ENCODE measurements around the gene ATP6V0C. TPM values are rescaled to one million over a fixed set of nuclear protein-coding genes. Genes with fewer than 3 reads are reported as not detected.

Gene ATP6V0C
- total and polyA plus RNA-seq, 2 of the 13 experiments (the other 11 are each of a cell fraction or from before 2014, with no cell fraction given) = 10.4 to 20.1 TPM

GRCh38 chr16:2520784-2521531 is 7.2 kb downstream of the ATP6V0C start (continued):
- TF ChIP-seq PAXIP1 (CRISPR knock-in tag; conservative IDR thresholded peaks at IDR 0.05) (peak; percentile 60), PHF20 (CRISPR knock-in tag; IDR thresholded peaks at IDR 0.05) (0 out of 2 replicates have a peak, but pooled peaks have one; percentile 22), ZNF883 (CRISPR knock-in tag; IDR thresholded peaks at IDR 0.05; ENCODE audit: not compliant biosample characterization) (no peak), ELF3 (CRISPR knock-in tag; IDR thresholded peaks at IDR 0.05) (0 out of 2 replicates have a peak, but pooled peaks have one; percentile 9), ZNF770 (CRISPR knock-in tag; IDR thresholded peaks at IDR 0.05) (0 out of 2 replicates have a peak, but pooled peaks have one; percentile 21), IKZF5 (CRISPR knock-in tag; IDR thresholded peaks at IDR 0.05) (no peak), ZFX (CRISPR knock-in tag; IDR thresholded peaks at IDR 0.05; ENCODE audit: low read depth) (peak; percentile 71), ZNF205 (CRISPR knock-in tag; IDR thresholded peaks at IDR 0.05) (peak; percentile 96), MLX (CRISPR knock-in tag; IDR thresholded peaks at IDR 0.05) (0 out of 2 replicates have a peak, but pooled peaks have one; percentile 10), SAFB2 (CRISPR knock-in tag; IDR thresholded peaks at IDR 0.05; ENCODE audit: borderline replicate concordance, low read depth) (0 out of 2 replicates have a peak, but pooled peaks have one; percentile 7), ZNF350 (CRISPR knock-in tag; IDR thresholded peaks at IDR 0.05; ENCODE audit: borderline replicate concordance, low read depth) (0 out of 2 replicates have a peak, but pooled peaks have one; percentile 47), FIP1L1 (IDR thresholded peaks at IDR 0.05; ENCODE audit: borderline replicate concordance, insufficient read depth, low read depth, low read length) (no peak), POLR2AphosphoS5 (IDR thresholded peaks at IDR 0.05; ENCODE audit: low read depth, low read length) (peak; percentile 31), MXD3 (CRISPR knock-in tag; IDR thresholded peaks at IDR 0.05) (0 out of 2 replicates have a peak, but pooled peaks have one; percentile 5), HMGXB4 (CRISPR knock-in tag; IDR thresholded peaks at IDR 0.05; ENCODE audit: borderline replicate concordance in 1 of 2, low read depth in 1 of 2) (peak; percentile 43; a peak in 2 of 4 replicates), KLF12 (CRISPR knock-in tag; IDR thresholded peaks at IDR 0.05; ENCODE audit: borderline replicate concordance) (no peak), PHF8 (CRISPR knock-in tag; IDR thresholded peaks at IDR 0.05) (0 out of 2 replicates have a peak, but pooled peaks have one; percentile 43), CHCHD3 (CRISPR knock-in tag; IDR thresholded peaks at IDR 0.05) (no peak)
